ENCODE data around the gene NVL.

GRCh38 chr1:224201383-224201782 is 128.6 kb downstream of the NVL start:
- TF ChIP-seq CTCF (IDR thresholded peaks at IDR 0.05; ENCODE audit: insufficient read depth, low read depth, low read length) (no peak), EZH2 (IDR thresholded peaks at IDR 0.05; ENCODE audit: insufficient read depth, low read length) (no peak)

Measured in astrocyte (in vitro differentiated cells and primary cell).